Skin of body (tissue), 2 donors: ENCODE data around the gene FSIP1. TPM values are rescaled to one million over a fixed set of nuclear protein-coding genes. Genes with fewer than 3 reads are reported as not detected.
A peak's percentile ranks its signal among the peaks of the same experiment; 100 is the strongest.

Experiments
- DNase-seq: peaks from one replicate; lab custom pipeline; 2025; lab: John Stamatoyannopoulos, UW
- total RNA-seq: library from RNA; depleted of rRNA; stranded (reverse); fragments of >200 nt; gene quantifications from one replicate; pipeline ENCODE4 v1.2.3, GENCODE V29; 2014

FSIP1 gene
- total RNA-seq, 1 donor from 2014 or later, result 0.89 TPM

GRCh38 chr15:39720621-39721611, 61.7 kb downstream of the FSIP1 start:
- peak; percentile 90 for DNase-seq

- DNase-seq, result no peak
Observed at GRCh38 chr15:39720081-39720480, 62.6 kb downstream of the FSIP1 start.

- DNase-seq, result no peak
Observed at GRCh38 chr15:39719109-39719508, 63.5 kb downstream of the FSIP1 start.

GRCh38 chr15:39717134-39717533, 65.5 kb downstream of the FSIP1 start:
- DNase-seq, result no peak

GRCh38 chr15:39714251-39714650, 68.4 kb downstream of the FSIP1 start:
- DNase-seq, result no peak

- DNase-seq, result no peak
Observed at GRCh38 chr15:39713846-39714245, 68.8 kb downstream of the FSIP1 start.

- no peak for DNase-seq
Observed at GRCh38 chr15:39710681-39711080, 72.0 kb downstream of the FSIP1 start.

- DNase-seq, result no peak
Observed at GRCh38 chr15:39709941-39710340, 72.7 kb downstream of the FSIP1 start.

- no peak for DNase-seq
Observed at GRCh38 chr15:39706206-39706605, 76.4 kb downstream of the FSIP1 start.

GRCh38 chr15:39704689-39705088, 78.0 kb downstream of the FSIP1 start:
- DNase-seq, result no peak

GRCh38 chr15:39704235-39704634, 78.4 kb downstream of the FSIP1 start:
- DNase-seq, result no peak

- no peak for DNase-seq
Observed at GRCh38 chr15:39701988-39702387, 80.7 kb downstream of the FSIP1 start.

- no peak for DNase-seq
Observed at GRCh38 chr15:39700375-39700700, 82.3 kb downstream of the FSIP1 start.

- peak; percentile 59 for DNase-seq
Observed at GRCh38 chr15:39699516-39700374, 82.9 kb downstream of the FSIP1 start.

GRCh38 chr15:39698444-39699390, 83.9 kb downstream of the FSIP1 start:
- no peak for DNase-seq

GRCh38 chr15:39697509-39697908, 85.1 kb downstream of the FSIP1 start:
- peak; percentile 49 for DNase-seq

GRCh38 chr15:39695793-39696192, 86.8 kb downstream of the FSIP1 start:
- no peak for DNase-seq

- DNase-seq, result peak; percentile 7
Observed at GRCh38 chr15:39692356-39693327, 90.0 kb downstream of the FSIP1 start.

GRCh38 chr15:39690881-39691634, 91.6 kb downstream of the FSIP1 start:
- no peak for DNase-seq
